ENCODE data around the gene NR4A1.

NR4A1 gene

GRCh38 chr12:52018433-52019112, 32.7 kb upstream of the NR4A1 start:
- in situ Hi-C loops (cut with HindIII; ENCODE audit: low sequenced_read_pairs), result no loop called here

GRCh38 chr12:52019113-52019770, 32.0 kb upstream of the NR4A1 start:
- in situ Hi-C loops (cut with HindIII; ENCODE audit: low sequenced_read_pairs), result no loop called here

- in situ Hi-C loops (cut with HindIII; ENCODE audit: low sequenced_read_pairs), result loop anchor here (5.0 kb wide), 2 partner anchors 43 to 97 kb away; no protein-coding TSS in a partner anchor
Observed at GRCh38 chr12:52020539-52021336, 30.5 kb upstream of the NR4A1 start.

- in situ Hi-C loops (cut with HindIII; ENCODE audit: low sequenced_read_pairs), result loop anchor here (5.0 kb wide), 2 partner anchors 46 to 94 kb away; no protein-coding TSS in a partner anchor
Observed at GRCh38 chr12:52022841-52023181, 28.4 kb upstream of the NR4A1 start.

GRCh38 chr12:52023182-52023975, 27.9 kb upstream of the NR4A1 start:
- in situ Hi-C loops (cut with HindIII; ENCODE audit: low sequenced_read_pairs), result loop anchor here (5.0 kb wide), 2 partner anchors 46 to 94 kb away; no protein-coding TSS in a partner anchor

GRCh38 chr12:52023976-52024688, 27.1 kb upstream of the NR4A1 start:
- in situ Hi-C loops (cut with HindIII; ENCODE audit: low sequenced_read_pairs), result loop anchor here (5.0 kb wide), 2 partner anchors 47 to 93 kb away; no protein-coding TSS in a partner anchor

GRCh38 chr12:52024845-52025230, 26.4 kb upstream of the NR4A1 start:
- in situ Hi-C loops (cut with HindIII; ENCODE audit: low sequenced_read_pairs), result loop anchor here (5.0 kb wide), 2 partner anchors 48 to 92 kb away; no protein-coding TSS in a partner anchor

- in situ Hi-C loops (cut with HindIII; ENCODE audit: low sequenced_read_pairs), result no loop called here
Observed at GRCh38 chr12:52026263-52026662, 25.0 kb upstream of the NR4A1 start.

GRCh38 chr12:52027085-52027843, 24.0 kb upstream of the NR4A1 start:
- in situ Hi-C loops (cut with HindIII; ENCODE audit: low sequenced_read_pairs), result no loop called here

GRCh38 chr12:52029685-52030084, 21.6 kb upstream of the NR4A1 start:
- in situ Hi-C loops (cut with HindIII; ENCODE audit: low sequenced_read_pairs), result loop anchor here (5.0 kb wide), 1 partner anchor 63 kb away; no protein-coding TSS in a partner anchor

GRCh38 chr12:52032446-52032803, 18.8 kb upstream of the NR4A1 start:
- in situ Hi-C loops (cut with HindIII; ENCODE audit: low sequenced_read_pairs), result loop anchor here (5.0 kb wide), 1 partner anchor 60 kb away; no protein-coding TSS in a partner anchor

GRCh38 chr12:52032804-52033445, 18.3 kb upstream of the NR4A1 start:
- in situ Hi-C loops (cut with HindIII; ENCODE audit: low sequenced_read_pairs), result loop anchor here (5.0 kb wide), 1 partner anchor 59 kb away; no protein-coding TSS in a partner anchor

- in situ Hi-C loops (cut with HindIII; ENCODE audit: low sequenced_read_pairs), result loop anchor here (5.0 kb wide), 1 partner anchor 59 kb away; no protein-coding TSS in a partner anchor
Observed at GRCh38 chr12:52033446-52034140, 17.6 kb upstream of the NR4A1 start.

- in situ Hi-C loops (cut with HindIII; ENCODE audit: low sequenced_read_pairs), result no loop called here
Observed at GRCh38 chr12:52035190-52035589, 16.1 kb upstream of the NR4A1 start.

- in situ Hi-C loops (cut with HindIII; ENCODE audit: low sequenced_read_pairs), result no loop called here
Observed at GRCh38 chr12:52035926-52036325, 15.3 kb upstream of the NR4A1 start.

GRCh38 chr12:52036587-52037171, 14.6 kb upstream of the NR4A1 start:
- in situ Hi-C loops (cut with HindIII; ENCODE audit: low sequenced_read_pairs), result no loop called here

GRCh38 chr12:52037248-52037861, 13.9 kb upstream of the NR4A1 start:
- in situ Hi-C loops (cut with HindIII; ENCODE audit: low sequenced_read_pairs), result no loop called here

Measured in endothelial cell of hepatic sinusoid (primary cell).